NOMO-1 (cell line): Measurements from ENCODE around the gene XIRP2.
"Not testable (repeated sequence)": the region's sequence is repeated elsewhere in the genome, so short reads cannot be mapped to it uniquely, and the experiment has no call there.

Experiments used
- DNase-seq, 2 experiments: peaks; one replicate each; lab custom pipeline; 2025; ENCODE audit not compliant: unreplicated experiment in 2 of 2; lab: John Stamatoyannopoulos, UW

The XIRP2 gene

DNA sequence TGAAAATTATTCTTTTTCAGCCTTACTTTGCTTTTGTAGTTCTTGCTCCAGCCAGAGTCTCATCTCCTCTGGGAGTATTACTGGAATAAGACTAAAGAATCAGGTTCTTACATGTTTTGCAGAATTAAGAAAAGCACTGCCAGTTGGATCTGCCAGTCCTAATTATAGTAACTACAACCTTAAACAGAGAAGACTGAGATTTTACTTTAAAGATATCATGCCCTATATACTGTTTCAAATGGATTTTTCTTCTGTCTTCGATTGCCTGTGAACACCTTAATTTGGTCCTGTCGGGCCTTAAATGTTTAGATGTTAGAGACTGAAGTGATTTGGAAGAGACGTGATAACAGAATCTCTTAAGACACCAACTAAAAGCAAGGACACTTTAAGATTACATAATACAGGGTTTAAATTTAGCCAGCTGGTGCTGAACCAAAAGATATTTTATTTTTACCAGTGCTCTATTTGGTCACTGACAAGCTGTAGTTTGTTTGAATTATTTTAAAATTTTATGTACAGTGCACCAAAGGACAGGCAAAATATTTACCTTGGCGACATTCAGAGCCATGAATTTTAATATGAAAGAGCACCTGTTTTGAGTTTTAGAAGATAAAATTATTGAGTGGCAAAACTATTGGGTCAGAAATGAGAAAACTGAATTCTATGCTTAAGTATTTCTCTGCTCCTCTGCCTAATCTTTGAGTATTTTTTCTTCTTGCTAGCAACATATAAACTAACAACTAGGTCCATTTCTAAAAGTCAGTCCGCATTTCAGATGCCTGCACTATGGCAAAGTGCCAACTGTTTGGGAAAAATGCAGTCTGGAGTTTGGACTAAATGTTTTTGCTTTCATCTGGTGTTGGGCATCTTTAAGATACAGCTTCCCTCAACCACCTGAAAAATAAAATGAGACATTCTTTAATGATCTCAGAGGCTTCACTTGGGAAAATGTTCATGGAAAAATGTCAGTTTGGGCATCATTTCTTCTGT is 300.0 kb downstream of the XIRP2 start:
- DNase-seq: no peak

DNA sequence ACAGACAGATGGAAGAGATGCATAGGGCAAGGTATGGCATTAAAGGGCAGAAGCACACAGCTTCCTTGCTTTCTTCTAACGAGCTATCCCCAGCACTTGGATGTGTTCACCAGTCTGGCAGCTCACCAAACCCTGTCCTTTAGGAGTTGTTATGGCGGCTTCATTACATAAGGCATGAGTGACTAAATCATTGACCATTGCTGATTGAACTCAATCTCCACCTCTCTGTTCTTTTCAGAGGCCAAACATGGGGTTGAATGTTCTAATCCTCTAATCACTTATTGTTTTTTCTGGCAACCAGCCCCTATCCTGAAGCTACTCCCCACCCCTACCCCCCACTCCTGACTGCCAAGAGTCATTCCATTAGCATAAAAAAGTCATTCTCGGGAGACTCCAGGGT is 301.8 kb downstream of the XIRP2 start:
- no peak for DNase-seq

DNA sequence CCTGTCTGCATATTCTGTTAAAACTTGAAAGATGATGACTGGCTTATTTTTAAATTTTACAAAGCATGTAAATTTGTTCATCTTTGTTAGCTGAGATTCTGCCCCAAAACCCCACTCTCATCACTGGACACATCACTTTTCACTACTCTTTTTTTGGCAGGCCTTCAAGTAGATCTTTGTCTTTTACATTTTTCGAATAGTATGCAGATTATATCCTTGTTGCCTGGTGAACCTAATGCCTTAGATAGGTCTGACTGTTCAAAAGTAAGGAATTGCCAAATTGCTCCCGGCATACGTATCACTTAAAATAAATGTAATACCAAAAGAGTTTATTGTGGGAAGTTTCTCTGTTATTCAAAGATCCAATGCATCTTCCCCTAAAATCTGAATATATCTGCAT is 303.3 kb downstream of the XIRP2 start:
- no peak for DNase-seq

DNA sequence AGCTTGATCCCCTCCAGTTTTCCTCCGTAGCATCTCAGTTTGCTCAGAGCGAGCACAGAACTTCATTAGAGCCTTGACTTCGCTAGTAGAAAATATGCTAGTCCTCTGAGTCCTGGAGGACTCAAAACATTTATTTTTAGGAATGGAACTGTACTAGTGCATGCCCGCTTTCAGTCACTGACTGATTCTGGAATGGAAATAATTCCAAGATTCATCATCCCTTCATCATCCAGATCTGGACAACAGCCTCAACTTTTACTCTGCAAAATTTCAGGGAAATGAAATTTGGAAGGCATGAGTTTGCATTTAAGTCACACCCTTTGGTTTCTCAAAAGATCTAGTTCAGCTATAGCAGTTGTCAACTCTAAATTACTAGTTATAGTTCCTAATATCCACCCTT is 304.6 kb downstream of the XIRP2 start:
- no peak for DNase-seq

DNA sequence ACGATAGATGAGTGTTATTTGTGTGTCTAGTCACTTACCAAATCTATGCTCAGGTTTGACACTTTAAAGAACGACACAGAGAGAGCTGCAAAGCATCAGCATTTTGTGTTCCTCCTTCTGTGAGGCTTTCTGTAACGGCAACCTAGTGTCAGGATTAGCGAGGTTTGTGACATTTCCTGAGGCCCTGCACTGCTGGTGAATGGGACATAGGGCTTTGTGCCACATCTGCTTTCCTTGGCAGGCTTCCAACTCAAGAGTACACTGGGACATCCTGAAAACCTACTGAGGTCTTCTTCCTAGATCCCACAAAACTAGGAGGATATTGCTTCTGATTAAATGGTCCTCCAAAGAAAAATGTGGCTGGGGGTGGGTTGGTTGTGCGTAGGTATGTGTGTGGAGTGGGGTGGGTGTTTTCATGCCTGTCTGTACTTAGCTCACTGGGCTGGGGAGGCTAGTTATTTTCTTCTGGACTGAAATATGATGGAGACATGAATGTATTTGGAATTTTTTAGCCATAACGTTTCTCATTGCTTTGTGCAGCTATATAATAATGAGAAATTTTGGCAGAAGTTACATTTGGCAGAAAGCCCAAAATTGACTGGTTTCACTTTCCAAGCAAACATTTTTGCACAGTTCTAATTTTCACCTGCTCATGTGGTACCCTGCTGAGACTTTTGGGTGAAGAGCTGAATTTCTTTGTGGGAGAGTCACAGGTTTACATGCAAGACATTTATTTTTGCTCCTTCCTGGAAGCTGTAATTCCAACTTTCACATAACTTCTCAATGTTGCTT is 308.4 kb downstream of the XIRP2 start:
- no peak for DNase-seq

DNA sequence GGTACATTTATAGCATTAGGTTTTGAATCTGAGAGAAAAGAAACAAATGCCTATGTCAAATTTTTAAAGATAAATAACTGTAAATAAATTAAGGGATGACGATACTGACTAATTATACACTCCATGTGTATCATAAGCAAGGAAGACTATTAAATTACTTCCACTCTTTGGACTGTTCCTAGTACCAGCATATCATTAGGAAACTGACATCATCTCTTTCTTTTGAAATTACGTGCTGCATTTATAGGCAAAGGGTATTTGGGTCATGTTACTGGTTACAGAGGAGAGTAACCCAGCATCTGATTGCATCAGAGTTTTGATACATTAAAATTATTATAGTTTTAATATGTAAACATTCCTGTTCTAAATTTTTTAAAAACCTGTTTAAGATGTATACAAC is 309.7 kb downstream of the XIRP2 start:
- no peak for DNase-seq

DNA sequence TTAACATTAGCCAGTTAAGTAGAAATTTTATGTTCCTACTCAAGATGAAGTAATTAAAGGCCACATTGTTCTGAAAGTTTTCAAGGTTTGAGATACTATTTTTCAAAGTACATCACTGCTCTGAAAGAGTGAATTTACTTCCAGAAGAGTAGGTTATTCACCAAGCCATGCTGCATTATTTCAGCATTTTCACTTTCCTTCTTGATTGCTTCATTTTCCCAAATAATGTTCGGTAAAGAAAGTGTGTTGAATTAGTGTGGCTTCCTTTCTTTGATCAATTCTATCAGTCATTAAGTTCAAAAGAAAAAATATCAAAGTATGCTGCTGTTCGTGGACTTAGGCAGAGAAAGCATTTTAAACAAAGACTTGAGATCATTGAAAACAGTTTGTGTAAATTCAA is 310.3 kb downstream of the XIRP2 start:
- DNase-seq: no peak

DNA sequence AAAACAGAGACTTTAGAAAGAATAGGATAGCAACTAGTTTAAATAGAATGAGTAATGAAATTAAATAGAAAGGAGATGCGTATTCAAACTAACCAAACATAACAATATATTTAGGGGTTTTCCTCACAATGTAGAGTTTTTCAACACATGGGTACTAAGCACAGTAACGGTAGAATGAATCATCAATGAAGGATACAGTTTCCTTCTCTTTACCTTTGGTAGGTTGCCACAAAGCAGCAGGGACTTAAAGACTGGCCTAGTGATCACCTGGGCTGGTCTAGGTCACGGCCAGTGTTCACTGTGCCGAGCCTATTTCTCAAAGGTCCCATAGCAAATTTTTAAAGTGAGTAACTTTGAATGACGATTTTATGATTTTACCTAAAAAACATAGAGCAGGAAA is 311.7 kb downstream of the XIRP2 start:
- no peak for DNase-seq

DNA sequence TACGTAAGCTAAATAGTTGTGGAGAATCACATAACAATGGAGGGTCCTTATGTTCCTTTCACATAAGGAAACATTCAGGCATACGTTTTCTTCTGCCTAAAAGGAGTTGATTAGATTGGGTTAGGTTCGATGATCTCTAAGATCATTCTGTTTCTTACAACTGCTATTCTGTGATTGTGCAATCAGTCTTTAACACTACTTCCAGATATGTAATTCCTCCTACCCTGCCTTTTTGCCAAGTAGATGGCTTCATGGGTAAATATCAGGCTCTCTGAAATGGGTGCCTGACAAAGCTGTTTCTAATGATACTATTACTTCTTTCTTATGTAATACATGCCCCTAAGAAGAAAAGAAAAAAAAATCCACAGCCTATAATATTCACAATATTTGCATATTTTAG is 321.5 kb downstream of the XIRP2 start:
- no peak for DNase-seq

DNA sequence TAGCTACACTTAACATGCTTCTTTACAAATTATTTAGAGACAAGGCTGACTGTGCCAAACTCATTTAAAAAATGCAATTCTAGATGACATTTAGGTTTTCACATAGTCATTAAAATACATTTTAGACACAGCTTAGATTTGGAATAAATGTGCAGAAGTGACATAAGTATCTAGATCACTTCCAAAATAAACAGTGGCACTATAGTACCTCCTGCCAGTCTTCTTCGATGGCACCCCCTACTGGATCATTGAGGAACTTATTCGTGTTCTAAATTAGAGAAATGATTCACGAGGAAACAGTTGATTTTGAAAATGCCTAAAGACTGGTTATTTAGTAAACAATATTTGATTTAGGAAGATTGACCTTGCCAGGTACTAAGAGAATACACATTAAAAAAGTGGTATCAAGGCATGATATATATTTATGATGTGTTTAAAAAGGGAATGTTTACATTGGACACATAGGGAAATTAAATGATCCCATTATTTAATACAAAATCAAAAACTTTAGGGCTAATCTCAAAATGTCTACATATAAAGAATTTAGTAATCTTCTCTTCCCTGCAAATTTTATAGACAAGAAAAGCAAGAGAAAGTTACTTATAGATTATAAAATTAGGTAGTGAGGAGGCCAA is 323.9 kb downstream of the XIRP2 start:
- peak in 1 of 2 experiments; percentile 14 for DNase-seq

DNA sequence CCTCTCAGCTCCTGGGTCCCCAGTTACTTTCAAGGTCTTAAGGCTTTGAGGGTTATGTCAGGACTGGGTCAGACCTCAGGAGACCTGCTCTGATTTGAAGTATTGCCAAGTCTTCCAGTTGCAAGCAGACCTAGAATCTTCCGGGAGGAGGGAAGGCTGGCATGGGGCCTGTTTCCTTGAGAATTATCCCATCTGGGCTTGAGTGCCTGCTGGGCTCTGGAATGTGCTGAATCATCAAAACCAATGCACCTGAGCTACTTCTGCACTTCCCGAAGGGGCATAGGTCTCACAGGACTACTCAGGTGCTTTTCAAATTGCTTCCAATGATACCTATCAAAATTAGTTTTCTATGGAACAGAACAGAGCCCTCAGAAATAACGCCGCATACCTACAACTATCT is 327.3 kb downstream of the XIRP2 start:
- no peak for DNase-seq

DNA sequence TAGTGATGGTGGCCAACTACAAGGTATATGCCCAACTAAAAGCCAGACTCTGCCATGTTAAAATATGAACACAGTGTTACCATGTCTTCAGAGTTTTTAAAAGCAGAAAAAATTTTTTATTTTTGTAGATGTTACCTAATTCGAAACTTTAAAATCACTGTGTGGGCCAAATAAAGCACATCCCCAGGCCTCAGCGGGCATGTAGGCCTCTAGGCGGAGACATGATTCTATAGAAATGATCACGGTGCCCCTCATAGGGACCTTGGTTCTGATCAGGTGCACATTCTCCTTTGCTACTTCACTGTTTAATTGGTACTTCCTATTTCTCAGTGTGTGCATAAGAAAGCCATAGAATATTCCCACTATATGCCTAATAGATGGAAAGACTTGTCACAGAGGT is 349.2 kb downstream of the XIRP2 start:
- no peak for DNase-seq

DNA sequence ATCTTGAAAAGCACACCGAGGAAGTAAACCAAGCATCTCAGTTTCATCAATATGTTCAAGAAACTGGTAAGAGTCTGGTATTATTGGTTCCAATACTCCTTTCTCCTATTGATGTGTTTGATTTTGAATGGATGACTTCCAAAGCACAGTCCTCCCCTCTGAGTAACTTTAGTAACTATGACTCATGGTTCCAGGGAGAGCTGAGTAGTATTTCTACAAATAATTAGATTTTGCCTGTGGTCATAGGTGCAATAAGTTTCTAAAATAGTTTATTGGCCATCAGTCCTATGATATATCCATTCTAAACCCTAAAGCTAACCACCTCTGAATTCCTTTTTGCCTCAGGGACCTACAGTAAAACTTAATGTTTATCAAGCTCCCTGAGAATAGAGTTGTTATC is 352.4 kb downstream of the XIRP2 start:
- DNase-seq: no peak

DNA sequence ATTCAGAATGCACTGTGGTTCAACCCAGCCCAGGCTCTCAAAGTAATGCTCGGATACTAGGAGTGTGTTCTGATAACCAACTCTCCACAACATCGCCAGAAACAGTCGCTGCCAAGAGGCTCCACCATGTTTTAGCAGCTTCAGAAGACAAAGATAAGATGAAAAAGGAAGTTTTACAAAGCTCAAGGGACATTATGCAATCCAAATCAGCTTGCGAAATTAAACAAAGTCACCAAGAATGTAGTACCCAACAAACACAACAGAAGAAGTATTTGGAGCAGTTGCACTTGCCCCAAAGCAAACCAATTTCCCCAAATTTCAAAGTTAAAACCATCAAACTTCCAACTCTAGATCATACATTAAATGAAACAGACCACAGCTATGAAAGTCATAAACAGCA is 360.9 kb downstream of the XIRP2 start:
- peak in 1 of 2 experiments; percentile 3 for DNase-seq

DNA sequence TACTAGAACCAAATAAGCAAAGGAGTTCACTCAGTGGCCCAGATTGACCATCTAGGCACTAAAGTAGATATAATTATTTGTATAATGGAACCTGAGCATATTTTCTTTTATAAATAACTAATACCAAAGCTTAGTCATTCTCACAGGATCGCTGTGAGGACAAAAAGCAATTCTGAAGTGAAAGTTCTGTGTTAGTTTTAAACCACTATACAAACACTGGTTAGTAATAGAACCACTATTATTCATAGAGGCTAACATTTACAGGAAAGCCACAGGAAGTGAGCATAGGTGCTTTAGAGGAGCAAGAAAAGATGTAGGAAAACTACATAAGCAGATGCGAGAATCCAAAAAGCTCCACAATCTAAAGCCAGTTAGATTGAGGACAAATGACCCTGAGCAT is 364.7 kb downstream of the XIRP2 start:
- DNase-seq: no peak

DNA sequence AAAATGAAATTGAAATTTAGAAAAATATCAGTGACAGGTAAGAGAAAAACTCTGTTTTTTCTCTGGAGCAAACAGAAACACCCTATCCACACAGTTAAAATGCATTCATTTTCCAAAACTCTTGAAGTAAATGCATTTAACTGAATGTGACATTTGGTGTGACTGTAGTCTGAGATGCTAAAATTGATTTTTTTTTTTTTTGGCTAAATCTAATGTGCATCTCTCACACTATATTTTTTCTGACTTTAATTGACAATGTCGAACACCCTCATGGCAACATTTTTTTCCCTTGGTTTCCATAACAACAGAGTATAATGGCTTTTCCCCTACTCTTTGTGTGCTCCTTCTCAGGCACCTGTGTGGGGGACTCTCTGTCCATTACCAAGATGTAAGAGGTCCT is 366.4 kb downstream of the XIRP2 start:
- no peak for DNase-seq

DNA sequence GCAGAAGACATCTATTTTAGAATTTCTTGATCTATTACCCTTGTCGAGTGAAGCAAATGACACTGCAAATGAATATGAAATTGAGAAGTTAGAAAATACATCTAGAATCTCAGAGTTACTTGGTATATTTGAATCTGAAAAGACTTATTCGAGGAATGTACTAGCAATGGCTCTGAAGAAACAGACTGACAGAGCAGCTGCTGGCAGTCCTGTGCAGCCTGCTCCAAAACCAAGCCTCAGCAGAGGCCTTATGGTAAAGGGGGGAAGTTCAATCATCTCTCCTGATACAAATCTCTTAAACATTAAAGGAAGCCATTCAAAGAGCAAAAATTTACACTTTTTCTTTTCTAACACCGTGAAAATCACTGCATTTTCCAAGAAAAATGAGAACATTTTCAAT is 370.4 kb downstream of the XIRP2 start:
- DNase-seq: no peak

DNA sequence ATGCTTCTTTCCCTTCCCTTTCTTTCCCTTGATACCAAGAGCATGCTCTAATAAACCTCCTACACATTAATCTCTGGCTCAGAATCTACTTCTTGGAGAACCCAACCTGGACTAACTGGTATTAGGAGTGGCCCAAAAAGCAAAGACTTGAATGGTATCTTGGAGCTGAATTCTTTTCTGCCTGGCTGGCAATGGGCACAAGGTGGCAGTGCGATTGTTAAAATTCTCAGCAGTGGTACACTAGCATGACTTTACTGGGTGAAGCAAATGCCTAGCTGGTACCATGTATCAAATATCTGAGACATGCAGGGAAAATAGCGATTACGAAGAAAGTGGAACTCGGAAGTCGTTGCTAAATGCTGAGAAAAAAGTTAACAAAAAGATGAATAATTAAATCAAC is 376.1 kb downstream of the XIRP2 start:
- DNase-seq: no peak

DNA sequence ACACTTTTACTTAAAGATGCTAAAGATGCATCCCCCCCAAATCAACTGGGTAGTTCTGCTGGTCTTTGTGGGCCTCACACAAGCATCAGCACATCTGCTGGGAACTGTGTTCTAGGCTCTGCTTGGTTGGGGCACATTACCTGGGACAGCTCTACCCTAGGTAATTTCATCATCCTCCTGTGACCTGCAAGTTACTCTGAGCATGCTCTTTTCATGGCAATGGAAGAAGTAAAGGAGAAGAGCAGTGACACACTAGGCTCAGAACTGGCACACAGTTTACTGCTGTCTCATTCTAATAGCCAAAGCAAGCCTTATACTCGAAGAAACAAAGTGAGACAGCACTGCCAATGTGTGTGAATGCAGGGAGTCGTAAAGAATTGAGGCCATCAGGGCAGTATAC is 376.7 kb downstream of the XIRP2 start:
- DNase-seq: no peak

DNA sequence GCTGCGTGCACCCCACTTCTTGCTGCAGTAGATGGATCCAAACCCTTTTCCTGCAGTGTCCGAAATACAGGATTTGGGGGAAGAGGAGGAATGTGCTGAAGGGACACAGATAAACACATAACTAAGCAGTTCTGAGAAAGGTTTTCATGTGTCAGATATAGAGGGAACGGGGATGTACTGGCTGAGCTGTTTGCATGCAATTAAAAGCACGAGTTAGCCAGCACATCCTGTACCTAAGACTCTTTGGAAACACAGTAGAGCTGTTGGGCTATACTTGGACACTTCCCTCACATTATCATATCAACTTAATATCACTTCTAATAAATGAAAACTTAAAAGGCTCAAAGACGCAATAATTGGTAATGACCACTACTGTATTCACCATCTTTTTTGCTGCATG is 377.4 kb downstream of the XIRP2 start:
- DNase-seq: no peak

DNA sequence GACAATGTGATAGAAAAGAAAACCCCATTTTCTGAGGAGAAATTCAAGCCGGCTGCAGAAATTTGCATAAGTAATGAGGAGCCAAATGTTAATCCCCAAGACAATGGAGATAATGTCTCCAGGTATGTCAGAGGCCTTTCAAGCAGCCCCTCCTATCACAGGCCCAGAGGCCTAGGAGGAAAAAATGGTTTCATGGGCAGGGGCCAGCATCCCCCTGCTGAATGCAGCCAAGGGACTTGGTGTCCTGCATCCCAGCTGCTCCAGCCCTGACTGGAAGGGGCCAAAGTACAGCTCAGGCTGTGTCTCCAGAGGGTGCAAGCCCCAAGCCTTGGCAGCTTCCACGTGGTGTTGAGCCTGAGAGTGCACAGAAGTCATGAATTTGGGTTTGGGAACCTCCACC is 380.0 kb downstream of the XIRP2 start:
- not testable (repeated sequence) for DNase-seq
